GM12801 (cell line): Measurements from ENCODE around the gene ARFGAP2.

Experiments
- TF ChIP-seq, protein P1 (sequence below): IDR thresholded peaks from one replicate; pipeline ENCODE4 v1.5.1; 2011; ENCODE audit warnings: control low read depth; ENCODE audit not compliant: insufficient read length; ENCODE audit errors: extremely low read depth

Gene ARFGAP2

DNA sequence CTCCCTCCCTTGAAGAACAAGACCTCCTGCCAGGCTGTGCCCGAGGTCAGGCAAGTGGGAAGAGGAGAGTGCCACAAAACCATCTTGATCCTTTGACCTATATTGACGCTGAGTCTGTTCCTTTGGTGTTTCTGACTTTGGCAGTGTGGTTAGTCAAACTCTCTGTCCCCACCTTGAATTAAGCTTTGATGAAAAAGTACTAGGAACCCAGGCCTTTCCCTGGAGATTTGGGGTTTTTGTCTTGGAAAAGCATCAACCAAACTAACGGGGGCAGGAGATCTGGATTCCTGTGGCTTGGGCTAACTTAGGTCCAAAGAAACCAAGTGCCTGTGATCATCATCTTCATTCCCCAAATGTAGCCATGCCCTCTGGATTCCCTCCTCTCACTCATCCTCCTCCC, 40.4 kb downstream of the ARFGAP2 start:
- TF ChIP-seq, protein P1, sequence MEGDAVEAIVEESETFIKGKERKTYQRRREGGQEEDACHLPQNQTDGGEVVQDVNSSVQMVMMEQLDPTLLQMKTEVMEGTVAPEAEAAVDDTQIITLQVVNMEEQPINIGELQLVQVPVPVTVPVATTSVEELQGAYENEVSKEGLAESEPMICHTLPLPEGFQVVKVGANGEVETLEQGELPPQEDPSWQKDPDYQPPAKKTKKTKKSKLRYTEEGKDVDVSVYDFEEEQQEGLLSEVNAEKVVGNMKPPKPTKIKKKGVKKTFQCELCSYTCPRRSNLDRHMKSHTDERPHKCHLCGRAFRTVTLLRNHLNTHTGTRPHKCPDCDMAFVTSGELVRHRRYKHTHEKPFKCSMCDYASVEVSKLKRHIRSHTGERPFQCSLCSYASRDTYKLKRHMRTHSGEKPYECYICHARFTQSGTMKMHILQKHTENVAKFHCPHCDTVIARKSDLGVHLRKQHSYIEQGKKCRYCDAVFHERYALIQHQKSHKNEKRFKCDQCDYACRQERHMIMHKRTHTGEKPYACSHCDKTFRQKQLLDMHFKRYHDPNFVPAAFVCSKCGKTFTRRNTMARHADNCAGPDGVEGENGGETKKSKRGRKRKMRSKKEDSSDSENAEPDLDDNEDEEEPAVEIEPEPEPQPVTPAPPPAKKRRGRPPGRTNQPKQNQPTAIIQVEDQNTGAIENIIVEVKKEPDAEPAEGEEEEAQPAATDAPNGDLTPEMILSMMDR, result no peak

DNA sequence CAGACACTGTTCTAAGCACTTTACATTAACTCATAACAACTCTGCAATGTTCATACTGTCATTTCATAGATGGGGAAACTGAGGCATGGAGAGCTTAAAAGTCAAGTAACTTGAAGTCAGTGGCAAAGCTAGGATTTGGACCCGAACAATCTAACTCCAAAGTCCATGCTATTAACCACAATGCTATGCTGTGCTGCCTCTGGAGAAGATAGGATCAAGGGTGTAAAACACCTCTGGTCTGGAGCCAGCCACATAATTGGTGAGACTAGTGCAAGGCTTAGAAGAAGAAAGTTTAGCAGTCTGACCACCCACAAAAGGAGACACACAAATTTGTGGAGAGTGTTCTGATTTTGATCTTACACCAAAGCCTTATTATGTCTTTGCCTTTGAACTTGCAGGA, 43.7 kb downstream of the ARFGAP2 start:
- TF ChIP-seq, protein P1, result no peak

DNA sequence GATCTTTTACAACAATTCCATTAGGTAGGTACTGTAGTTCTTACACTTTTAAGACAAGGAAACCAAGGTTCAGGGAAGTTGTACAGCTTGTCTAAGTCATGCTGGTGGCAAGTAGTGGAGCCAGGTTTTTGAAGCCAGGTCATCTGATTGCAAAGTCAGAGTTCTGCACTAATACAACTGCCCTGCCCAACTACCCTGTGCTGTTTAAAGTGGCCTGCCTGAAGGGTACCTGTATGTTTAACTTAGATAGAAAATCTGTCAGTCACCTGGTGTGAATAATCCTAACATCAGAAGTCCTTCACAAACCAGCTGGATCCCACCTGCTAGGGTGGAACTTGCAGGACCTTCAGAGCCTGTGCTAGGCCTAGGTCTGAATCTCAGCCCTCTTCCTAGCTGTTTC, 44.2 kb downstream of the ARFGAP2 start:
- TF ChIP-seq, protein P1, result no peak

DNA sequence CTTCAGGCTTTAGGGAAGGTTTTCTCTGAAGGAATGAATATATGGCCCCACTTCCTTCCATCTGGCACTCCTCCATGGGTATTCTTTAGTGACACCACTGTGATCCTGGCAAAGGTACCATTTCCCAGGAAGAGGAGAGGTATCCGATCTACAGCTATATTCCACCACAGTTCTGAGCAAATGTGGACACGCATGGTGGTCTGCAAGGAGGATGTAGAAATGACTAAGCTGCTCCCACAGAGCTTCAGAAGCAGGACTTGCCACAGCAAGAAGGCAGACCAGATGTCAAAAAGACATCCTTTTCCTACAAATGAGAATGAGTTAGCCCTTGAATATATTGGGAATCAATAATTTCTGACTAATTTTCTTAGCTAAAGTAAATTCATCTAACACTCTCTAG, 45.5 kb downstream of the ARFGAP2 start:
- TF ChIP-seq, protein P1, result no peak

DNA sequence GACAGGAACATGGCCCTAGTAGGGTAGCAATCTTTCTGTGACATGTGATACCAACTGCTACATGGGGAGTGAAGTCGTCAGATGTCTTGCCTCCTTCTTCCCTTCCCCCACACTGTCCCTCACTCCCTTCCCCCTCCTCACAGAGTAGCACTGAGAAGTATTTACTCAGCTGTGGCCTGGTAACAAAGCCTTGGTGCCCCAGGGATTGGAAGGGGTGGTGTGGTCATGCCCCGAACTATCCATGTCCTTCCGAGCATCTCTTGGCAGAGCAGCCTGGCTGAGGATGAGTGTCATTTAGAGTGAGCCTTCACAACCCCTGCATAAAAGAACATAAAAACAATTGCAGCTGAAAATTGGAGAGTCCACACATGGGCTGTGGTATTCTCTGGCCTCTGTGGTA, 46.1 kb downstream of the ARFGAP2 start:
- TF ChIP-seq, protein P1, result no peak

DNA sequence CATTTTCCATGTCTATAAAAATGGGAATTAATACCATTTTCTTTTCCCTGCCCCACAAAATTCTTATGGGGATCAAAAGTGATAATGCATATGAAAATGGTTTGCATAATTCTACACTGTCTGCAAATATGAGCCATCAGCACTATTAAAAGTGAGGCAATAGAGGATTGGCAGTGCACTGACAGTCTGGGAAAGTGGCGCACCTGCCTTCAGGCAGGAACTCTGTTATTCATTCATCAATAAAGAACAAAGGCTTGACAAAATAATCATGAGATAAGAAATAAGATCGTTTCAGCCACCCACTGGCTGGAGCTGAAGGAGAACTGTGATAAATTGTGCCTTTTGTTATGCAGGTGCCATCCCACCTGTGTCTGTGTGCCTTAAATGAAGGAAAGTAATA, 49.5 kb downstream of the ARFGAP2 start:
- TF ChIP-seq, protein P1, result no peak

DNA sequence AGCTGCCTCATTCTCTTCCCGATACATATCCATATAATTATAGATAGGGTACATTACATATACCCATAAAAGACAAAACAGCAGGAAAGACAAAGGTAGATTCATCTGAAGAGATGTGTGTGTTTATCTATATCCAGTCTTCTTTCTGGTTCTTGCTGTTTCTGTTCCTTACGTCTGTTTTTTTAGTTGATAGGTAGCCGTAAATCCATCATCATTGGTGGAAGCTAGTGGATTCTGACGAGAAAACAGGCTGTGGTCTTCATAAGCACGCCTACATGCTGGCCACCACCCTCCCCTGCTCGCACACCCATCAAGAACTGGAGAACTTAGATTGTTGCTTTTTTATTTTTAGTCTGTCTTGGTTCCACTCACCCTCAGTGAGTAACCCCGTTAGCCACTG, 51.6 kb downstream of the ARFGAP2 start:
- TF ChIP-seq, protein P1, result no peak

DNA sequence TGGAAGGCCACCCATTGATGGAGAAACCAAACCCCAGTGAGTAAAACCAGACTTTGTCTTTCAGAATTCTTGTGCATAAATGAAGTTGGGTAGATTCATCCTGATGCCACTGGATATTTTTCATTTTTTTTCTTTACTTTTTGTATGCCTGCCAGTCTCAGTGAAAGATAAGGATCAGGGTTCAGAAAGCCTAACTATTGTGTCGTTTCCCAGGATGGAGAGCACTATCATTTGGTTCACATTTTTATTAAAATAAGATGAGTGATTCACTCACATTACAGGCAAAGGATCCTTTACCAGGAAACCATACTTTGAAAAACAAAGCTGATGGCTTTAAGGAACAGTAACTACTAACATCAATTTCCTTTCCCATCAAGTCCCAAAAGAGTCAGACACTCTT, 52.0 kb downstream of the ARFGAP2 start:
- TF ChIP-seq, protein P1, result no peak
